CD4-positive, alpha-beta T cell treated with Interferon alpha-2 for 1 hour (primary cell): ENCODE measurements around the gene XPNPEP2.
A peak's percentile ranks its signal among the peaks of the same experiment; 100 is the strongest.
"Not testable (repeated sequence)": the region's sequence is repeated elsewhere in the genome, so short reads cannot be mapped to it uniquely, and the experiment has no call there.

ENCODE experiments used
- DNase-seq, 2 donors: peaks; one replicate each; pipeline ENCODE4 v3.0.0-alpha.2; 2020 to 2022

XPNPEP2 gene

DNA sequence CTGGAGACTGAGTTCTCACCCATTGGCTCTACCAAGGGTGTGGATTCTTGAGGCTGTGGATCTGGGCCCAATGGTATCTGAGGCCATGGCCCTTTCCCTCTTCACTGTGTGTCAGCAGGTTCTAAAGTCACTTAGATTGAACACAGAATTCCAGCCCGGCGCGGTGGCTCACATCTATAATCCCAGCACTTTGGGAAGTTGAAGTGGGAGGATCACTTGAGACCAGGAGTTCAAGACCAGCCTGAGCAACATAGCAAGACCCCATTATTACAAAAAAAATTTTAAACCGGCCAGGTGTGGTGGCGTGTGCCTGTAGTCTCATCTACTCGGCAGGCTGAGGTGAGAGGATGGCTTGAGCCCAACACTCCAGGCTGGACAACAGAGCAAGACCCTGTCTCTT, 18.0 kb upstream of the XPNPEP2 start:
- DNase-seq, result no peak

DNA sequence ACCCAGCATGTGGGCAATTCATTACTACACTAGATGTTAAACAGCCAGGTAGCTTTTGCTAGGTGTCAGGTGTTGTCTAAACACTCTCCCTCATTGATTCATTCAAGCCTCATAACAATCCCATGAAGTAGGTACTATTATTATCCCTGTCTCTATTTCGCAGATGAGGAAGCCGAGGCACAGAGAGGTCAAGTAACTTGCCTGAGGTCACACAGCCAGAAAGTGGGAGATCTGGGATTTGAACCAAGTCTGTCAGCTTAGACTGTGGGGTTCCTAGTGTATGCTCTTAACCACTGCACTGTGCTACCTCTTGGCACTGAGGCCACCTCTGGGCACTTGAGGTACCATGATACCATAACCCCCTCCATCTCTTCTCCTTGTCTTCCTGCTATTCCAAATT, 17.4 kb upstream of the XPNPEP2 start:
- DNase-seq, result no peak

DNA sequence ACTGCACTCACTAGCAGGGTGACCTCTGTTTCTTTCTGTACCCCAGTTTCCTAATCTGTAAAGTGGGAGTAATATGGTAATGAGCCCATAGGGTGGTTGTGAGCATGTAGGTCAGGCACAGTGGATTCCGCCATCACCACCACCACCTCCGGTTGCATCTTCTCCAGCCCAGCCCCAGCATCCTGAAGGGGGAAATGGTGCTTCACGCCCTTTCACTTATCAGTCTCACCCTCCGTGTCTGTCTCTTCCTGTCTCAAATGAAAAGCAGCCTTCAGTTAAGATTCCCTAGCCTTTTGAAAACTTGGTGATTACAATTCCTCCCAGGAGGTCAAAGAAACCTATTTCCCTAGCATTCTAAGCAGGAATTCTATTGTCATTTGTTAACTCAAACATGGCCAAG, 16.9 kb upstream of the XPNPEP2 start:
- DNase-seq, result peak in 1 of 2 donors; percentile 38

DNA sequence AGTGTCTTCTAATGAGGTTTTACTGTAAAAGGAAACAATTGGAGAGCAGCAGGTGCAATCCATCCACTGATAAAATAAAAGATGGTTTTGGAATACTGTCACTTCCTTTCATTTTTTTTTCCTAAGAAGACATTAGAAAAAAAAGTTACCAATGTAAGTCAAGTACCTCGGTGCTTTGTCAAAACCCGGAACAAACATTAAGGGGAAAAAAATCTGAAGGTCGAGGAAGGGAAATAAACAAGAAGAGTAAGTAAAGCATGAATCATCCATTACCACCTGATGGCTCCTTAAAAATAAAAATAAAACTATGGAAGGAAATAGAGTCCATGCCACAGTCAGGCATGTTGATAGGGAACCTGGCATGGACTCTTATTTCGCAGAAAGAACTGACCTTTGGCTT, 15.3 kb upstream of the XPNPEP2 start:
- no peak for DNase-seq

DNA sequence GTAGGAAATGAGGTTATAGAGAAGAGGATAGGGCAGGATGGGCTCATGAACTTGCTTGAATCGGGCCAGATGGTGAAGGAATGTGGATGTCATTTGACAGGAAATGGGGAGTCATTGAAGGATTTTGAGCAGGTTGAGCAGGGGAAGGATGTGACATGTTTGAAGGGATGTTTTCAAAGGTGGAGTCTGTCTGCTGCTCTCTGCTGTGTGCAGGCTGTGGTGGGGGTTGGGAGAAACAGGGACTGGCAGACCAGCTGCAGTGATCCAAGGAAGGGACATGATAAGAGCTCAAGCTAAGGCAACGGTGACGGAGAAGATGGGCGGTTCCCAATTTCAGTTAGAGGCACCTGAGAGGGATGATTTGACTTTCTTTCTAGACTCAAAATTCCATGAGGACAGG, 14.0 kb upstream of the XPNPEP2 start:
- DNase-seq, result no peak

DNA sequence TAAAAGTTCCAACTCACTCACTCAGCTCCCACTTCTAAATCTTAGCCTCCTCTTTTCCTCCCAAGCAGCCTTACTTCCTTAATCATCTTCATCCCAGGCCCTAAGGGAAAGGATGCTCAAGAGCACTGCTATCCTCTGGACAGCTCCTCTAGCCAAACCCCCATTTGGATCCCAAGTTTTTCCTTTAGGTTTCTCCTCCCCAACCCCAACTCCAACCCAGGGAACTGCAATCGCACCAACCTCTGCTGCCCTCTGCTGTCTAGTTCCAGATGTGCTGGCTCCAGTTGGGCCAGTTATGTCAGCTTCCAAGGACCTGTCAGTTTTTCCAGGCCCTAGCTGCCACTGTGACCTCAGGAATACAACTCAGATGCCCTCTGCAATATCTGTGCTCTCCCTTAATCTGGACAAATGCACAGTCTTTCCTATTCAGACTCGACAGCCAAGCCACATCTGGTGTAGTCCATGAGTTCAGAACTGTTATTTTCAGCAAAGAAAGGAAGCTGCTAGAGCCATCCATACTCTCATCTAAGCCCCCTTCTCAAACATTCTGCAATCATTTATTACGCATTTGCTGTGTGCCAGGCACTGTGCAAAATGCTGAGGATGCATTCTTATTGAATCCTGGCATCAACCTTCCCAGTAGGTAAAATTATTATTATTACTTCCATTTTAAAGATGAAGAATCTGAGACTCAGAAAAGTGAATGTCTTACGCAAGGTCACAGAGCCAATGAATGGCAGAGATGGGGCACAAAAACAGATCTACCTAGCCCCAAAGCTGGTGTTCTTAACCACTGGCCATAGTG, 12.3 kb upstream of the XPNPEP2 start:
- peak in 1 of 2 donors; percentile 33 for DNase-seq

DNA sequence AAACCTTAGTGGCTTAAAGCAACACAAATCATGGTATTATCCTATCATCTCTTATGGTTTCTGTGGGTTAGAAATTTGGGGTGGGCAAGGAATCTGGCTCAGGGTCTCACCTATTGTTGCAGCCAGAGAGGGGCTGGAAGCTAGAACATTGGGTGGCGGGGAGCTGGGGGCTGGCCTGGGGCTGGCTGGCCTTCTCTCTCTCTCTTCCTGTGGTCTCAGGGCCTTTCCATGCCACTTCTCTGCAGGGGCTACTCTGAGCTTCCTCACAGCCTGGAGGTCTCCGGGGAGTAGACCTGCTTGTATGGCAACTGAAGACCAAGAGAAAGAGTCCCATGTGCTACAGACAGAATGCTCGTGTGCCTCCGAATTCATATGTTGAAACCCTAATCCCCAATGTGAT, 10.7 kb upstream of the XPNPEP2 start:
- no peak for DNase-seq

DNA sequence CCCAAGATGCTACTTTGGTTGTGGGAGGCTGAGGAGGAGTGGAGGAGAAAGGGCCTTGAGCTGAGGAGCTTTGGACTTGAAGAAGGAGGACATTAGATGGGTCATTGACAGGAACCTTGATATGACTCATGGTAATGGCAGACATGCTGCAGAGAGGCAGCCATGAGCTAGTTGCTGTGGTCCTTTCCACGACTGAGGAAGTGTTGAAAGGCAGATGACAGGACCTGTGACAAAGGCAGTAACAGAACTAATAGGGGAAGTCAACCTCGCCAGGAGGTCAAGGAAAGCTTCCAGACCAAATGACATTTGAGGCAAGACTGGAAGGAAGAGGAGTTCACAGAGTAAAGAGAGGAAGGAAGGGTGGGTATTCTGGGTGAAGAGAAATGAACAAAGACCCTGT, 7.6 kb upstream of the XPNPEP2 start:
- DNase-seq, result peak in 1 of 2 donors; percentile 36

DNA sequence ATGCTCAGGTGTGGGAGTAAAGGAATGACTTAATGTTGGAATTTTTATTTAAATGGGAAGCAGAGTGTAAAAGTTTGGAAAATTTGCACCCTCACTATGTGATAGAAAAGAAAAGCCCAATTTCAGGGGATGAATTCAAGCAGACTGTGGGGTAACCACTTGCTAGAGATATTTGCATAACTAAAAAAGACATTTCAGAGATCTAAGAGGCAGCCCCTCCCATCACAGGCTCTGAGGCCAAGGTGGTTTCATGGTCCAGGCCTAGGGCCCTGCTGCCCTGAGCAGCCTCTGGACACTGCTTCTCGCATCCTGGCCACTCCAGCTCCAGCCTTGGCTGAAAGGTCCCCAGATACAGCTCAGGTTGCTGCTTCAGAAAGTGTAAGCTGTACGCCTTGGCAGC, 5.9 kb upstream of the XPNPEP2 start:
- no peak for DNase-seq

DNA sequence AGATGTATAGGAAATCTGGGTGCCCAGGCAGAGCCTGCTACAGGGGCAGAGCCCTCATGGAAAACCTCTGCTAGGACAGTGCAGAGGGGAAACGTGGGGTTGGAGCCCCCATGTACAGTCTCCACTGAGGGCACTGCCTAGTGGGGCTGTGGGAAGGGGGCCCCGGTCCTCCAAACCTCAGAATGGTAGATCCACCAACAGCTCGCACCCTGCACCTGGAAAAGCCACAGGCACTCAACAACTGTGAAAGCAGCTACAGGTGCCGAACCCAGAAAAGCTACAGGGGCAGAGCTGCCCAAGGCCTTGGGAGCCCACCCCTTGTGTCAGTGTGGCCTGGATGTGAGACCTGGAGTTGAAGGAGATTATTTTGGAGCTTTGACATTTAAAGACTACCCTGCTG, 5.4 kb upstream of the XPNPEP2 start:
- no peak for DNase-seq

DNA sequence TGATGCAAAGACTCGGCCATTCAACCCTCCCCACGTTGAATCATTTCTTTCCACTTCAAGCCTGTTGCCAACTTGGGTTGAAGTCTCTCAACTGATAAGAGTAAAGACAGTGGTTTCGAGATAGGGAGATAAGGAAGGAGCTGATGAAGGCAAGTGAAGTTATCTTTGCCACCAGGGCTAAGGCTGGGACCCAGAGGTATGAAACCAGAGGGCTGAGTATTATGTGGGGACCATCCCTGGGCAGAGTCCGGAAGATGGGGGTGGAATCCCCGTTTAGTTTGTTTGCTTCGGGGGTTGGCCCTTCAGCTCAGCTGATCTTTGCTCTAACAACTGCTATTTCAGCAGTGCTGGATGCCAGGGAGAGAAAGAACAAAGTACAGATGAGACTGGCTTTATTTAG, 2.3 kb upstream of the XPNPEP2 start:
- peak in 1 of 2 donors; percentile 22 for DNase-seq

DNA sequence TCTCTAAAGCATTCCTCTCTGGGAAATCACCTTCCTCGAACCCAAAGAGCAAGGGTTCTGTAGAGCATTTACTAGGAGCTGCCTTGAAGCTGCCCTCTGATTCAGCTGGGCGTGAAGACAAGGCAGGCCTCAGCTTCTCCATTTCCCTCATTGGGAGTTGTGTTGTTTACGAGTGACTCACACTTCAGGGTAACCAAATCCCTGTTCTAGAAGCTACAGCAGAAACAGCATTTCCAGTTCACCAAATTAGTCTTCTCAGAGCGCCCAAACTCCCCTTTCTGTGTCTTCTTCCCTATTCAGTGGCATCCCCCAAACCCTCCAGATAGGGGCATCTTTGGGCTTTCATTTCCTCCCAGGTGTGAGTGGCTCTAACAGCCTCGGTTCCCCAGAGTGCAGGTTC, 863 bp upstream of the XPNPEP2 start:
- DNase-seq, result peak in 1 of 2 donors; percentile 27

DNA sequence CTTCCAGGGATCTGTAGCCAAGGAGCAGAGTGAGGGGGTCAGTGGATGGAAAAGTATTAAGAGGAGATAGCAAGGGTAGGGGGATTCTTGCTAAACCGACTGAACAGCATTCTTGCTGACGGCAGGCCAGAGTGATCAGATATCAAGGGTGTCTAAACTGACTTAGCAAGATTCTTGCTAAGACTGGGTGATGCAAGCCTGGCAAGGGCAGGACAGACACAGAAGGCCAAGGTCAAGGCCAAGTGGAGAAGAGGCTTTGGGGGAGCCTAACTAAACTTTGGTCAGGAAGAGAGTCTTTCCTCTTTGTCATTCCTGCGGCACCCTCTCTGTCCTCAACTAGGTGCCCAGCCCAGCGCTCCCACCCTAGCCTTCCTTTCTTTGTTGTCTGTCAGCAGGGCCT, 799 bp downstream of the XPNPEP2 start:
- DNase-seq, result no peak

DNA sequence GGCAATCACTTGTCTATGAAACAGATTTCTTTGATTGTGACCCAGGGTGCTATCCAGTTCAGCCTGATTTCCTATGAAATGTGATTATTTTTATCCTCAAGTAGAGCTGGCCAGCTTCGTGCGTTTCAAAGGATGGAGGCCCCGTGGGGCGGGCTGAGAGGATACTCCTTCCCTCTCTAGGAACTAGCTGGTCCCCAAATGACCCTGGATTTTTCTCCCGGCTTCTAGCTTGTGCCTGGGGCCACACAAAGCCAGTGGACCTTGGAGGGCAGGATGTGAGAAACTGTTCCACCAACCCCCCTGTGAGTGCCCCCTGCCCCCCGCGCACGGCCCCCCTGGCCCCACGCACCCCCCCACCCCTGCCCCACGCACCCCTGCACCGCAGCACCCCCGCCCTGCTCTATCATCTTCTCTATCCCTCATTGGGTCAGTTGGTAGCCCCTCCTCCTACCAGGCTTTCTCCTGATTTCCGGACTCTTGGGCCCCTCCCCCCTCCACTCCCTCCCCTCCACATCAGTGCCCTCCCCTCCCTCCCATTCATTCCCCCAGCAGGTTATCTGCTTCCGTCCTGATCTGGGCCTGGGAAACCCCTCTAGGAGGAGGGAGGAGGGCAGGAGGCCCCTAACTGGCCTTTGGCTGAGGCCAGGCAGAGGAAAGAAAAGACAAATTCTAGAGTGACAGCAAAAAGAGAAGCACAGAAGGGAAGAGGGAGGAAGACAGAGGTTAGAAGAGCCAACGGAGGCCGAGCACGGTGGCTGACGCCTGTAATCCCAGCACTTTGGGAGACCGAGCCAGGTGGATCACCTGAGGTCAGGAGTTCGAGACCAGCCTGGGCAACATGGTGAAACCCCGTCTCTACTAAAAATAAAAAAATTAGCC, 3.3 kb downstream of the XPNPEP2 start:
- no peak for DNase-seq

DNA sequence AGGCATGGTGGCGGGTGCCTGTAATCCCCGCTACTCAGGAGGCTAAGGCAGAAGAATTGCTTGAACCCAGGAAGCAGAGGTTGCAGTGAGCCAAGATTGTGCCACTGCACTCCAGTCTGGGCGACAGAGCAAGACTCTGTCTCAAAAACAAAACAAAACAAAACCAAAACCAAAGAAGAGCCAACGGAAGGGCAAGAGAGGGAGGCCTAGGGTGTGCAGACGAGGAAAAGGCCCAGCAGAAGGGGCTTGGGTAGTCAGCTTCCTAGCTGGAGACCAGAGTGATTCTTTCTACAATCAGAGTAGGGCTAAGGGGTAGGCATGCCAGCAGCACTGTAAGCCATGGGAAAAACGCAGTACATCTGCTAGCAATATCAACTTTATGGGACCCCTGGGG, 4.0 kb downstream of the XPNPEP2 start:
- not testable (repeated sequence) for DNase-seq

DNA sequence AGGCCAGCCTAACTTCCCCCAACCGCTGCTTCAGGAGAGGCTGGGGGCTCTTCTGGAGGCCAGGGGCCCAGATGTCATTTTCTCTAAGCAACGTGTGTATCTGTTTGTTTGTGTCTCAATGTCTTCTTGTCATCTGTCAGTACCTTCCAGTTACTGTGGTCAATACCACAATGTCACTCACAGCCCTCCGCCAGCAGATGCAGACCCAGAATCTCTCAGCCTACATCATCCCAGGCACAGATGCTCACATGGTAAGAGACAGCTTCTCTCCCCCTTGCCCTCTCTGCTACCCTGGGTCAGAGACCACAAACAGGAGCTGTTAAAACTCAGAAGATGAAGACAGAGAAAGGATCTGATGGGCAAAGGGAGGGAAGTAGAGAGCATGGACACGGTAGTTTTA, 5.0 kb downstream of the XPNPEP2 start:
- no peak for DNase-seq

DNA sequence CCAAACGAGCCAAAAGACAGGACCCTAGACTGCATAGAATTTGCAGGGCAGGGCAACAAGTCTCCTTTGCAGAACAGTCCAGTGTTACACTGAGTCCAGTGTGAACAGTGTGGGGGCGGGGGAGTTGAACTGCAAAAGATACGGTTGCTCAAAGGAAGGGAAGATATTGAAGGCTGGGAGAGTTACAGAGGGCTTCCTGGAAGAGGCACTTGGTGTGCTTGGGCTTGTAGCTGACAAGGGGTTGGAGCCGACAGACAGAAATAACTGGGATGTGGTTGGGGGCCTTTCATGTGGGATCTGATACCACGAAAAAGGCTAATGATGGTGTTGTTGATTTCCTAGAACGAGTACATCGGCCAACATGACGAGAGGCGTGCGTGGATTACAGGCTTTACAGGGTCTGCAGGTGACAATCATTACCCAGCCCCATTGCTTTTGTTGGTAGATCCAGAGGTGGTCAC, 6.1 kb downstream of the XPNPEP2 start:
- peak; percentile 47 to 56 for DNase-seq

DNA sequence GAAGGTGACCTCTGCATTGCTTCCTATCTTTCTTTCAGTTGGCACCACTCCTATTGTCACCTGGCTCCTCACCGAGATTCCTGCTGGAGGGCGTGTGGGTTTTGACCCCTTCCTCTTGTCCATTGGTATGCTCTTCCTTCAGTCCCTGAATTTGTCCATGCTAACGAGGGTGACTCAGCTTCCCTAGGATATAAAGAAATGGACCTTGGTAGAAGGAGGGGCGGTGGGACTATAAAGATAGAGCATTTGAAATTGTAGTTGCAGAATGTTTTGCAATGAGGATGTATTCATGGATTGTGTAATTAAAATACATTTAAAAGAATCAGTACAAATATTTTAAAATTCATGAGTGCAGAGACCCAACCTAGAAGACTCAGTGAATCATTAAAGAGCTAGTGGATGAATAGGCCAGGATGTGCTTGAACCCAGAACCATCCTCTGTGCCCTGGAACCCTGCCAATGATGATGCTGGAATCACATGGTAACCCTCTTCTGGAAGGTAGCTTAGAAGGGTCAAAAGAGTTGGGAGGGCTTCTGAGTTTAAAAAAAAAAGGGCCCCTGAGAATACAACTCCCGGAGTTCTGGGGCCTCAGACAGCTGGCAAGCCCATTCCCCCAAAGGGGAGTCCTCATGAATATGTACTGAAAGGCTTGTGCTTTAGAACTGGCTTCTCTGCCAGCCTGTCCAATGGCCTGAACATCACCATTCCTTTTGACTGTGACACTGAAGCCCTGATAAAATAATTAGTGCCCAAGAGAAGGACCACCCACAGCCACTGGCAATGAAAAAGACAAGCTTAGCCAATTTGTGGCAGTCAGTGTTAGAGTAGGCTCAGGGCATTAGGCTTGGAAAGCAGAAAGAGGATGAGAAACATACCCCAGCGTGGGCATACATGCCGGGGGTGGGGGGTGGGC, 8.0 kb downstream of the XPNPEP2 start:
- DNase-seq, result no peak

DNA sequence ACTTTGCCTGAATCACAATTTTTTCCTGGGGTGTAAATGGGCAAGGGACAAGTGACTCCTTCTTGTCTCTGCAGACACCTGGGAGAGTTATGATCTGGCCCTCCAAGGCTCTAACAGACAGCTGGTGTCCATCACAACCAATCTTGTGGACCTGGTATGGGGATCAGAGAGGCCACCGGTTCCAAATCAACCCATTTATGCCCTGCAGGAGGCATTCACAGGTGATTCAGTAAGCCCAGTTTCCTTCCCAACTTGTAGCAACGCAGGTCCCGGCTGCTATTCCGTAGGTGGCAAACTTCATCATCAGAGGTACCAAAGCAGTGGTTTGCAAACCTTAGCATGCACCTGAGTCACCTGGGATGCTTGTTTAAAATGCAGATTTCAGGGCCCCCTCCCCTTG, 8.8 kb downstream of the XPNPEP2 start:
- no peak for DNase-seq

DNA sequence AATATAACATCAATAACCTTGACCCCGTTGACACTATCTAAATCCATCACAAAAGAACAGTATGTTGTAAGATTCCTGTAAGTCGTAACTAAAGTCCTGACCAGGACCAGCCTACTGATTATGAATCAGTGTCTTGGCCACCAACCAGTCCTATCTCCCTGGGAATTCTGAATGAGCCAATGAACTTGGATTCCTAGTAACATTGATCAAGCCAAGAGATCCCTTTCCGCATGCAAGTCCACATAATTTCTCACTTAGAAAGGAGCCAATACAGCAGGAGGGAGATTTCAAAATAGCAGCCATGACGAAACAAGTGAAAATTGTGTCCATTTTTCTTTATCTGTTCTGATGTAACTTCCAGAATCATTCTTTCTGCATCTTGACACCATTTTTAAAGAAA, 9.5 kb downstream of the XPNPEP2 start:
- DNase-seq, result no peak

DNA sequence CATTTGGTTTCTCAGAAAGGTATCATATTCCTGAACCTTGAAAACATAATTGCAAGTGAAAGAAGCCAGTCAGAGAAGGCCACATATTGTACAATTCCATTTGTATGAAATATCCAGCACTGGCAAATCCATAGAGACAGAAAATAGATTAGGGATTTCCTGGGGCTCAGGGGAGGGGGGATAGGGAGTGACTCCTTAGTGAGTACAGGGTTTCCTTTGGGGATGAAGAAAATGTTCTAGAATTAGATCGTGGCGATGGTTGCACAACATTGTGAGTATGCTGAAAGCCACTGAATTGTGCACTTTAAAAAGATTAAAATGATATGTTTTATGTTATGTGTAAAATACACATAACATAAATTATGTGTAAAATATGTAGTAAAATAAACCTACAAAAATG, 10.3 kb downstream of the XPNPEP2 start:
- DNase-seq, result no peak

DNA sequence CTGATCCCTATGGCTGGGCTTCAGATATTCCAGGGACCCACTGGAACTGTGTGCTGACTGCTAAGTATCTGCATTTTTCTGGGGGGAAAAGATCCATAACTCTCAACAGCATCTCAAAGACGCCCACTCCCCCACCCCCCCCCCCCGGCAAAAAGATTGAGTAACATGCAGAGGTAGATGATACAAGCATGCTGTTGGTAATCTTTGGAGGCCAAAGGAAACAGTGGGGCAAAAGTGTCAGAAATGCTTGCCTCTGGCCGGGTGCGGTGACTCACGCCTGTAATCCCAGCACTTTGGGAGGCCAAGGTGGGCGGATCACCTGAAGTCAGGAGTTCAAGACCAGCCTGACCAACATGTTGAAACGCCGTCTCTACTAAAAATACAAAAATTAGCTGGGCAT, 12.2 kb downstream of the XPNPEP2 start:
- no peak for DNase-seq
